K562 (cell line): ENCODE measurements around the gene ATMIN. TPM values are rescaled to one million over a fixed set of nuclear protein-coding genes. Genes with fewer than 3 reads are reported as not detected.

Experiments used
- ARHGAP35 ChIP-seq: fragments of 450-650 bp; IDR thresholded peaks from 2 replicates; pipeline ENCODE4 v1.6.1; 2018; ENCODE audit not compliant: partially characterized antibody
- CAMTA2 ChIP-seq: fragments of 250-450 bp; sonication (Bioruptor Pico); conservative IDR thresholded peaks from 2 replicates; pipeline ENCODE4 v1.5.1; 2022
- CBX5 ChIP-seq: IDR thresholded peaks from 2 replicates; pipeline ENCODE4 v1.6.1; 2014; ENCODE audit warnings: low read depth, borderline replicate concordance
- FOXK1 ChIP-seq: sonication (generic); formaldehyde crosslinking; IDR thresholded peaks from 2 replicates; pipeline ENCODE4 v1.8.0; 2022; ENCODE audit warnings: missing genetic modification reagents, mild to moderate bottlenecking, borderline replicate concordance
- FOXM1 ChIP-seq, 2 experiments: fragments of 450-650 bp in 1 of 2; sonication (generic) in 1 of 2; formaldehyde crosslinking in 1 of 2; IDR thresholded peaks; 2 replicates each; pipeline versions ENCODE4 v1.6.1 to v1.9.0; 2017 to 2022; ENCODE audit warnings: low read depth in 2 of 2, mild to moderate bottlenecking in 2 of 2, missing genetic modification reagents in 1 of 2, moderate library complexity in 1 of 2
- KDM1A ChIP-seq, 2 experiments: fragments of 450-650 bp; IDR thresholded peaks; 2 replicates each; pipeline ENCODE4 v1.6.1; 2016; ENCODE audit warnings: mild to moderate bottlenecking in 2 of 2
- KDM4B ChIP-seq, 2 experiments: fragments of 450-650 bp in 1 of 2; sonication (generic) in 1 of 2; IDR thresholded peaks; 2 replicates each; pipeline ENCODE4 v1.6.1; 2016 to 2017; ENCODE audit warnings: borderline replicate concordance in 2 of 2, antibody characterized with exemption in 1 of 2, low read depth in 1 of 2, mild to moderate bottlenecking in 1 of 2
- NR3C1 ChIP-seq: sonication (generic); formaldehyde crosslinking; IDR thresholded peaks from 2 replicates; pipeline ENCODE4 v1.8.1; 2022; ENCODE audit warnings: missing genetic modification reagents
- RBFOX2 ChIP-seq: fragments of 200-400 bp; formaldehyde crosslinking; IDR thresholded peaks from 2 replicates; pipeline ENCODE4 v1.6.1; 2017; ENCODE audit warnings: low read depth, mild to moderate bottlenecking, low read length, moderate library complexity
- SMC3 ChIP-seq: conservative IDR thresholded peaks from 2 replicates; pipeline ENCODE4 v1.6.1; 2011; ENCODE audit warnings: low read depth, low read length, improper control_type of control experiment; ENCODE audit not compliant: insufficient read depth
- THAP12 ChIP-seq: fragments of 250-450 bp; sonication (Bioruptor Pico); IDR thresholded peaks from 2 replicates; pipeline ENCODE4 v1.9.0; 2021; ENCODE audit warnings: mild to moderate bottlenecking, inconsistent platforms
- YY1 ChIP-seq, 3 experiments: IDR thresholded peaks; 2 replicates each; pipeline ENCODE4 v1.6.1; 2011; ENCODE audit warnings: low read length in 2 of 3, mild to moderate bottlenecking in 2 of 3, moderate library complexity in 2 of 3, borderline replicate concordance in 1 of 3, control low read depth in 1 of 3, low read depth in 1 of 3; ENCODE audit not compliant: insufficient read depth in 3 of 3, insufficient replicate concordance in 2 of 3, control insufficient read depth in 1 of 3, insufficient read length in 1 of 3; ENCODE audit errors: extremely low read depth in 1 of 3
- ZBTB43 ChIP-seq: sonication (generic); formaldehyde crosslinking; IDR thresholded peaks from 2 replicates; pipeline ENCODE4 v1.8.0; 2023; ENCODE audit warnings: mild to moderate bottlenecking, missing genetic modification reagents
- ZBTB49 ChIP-seq: sonication (generic); formaldehyde crosslinking; IDR thresholded peaks from 2 replicates; pipeline ENCODE4 v1.8.0; 2022; ENCODE audit warnings: missing genetic modification reagents, mild to moderate bottlenecking, borderline replicate concordance
- ZFP30 ChIP-seq: fragments of 250-450 bp; sonication (Bioruptor Pico); IDR thresholded peaks from 2 replicates; pipeline ENCODE4 v1.8.0; 2022; ENCODE audit warnings: moderate library complexity, mild to moderate bottlenecking, inconsistent platforms, borderline replicate concordance
- ZNF165 ChIP-seq: fragments of 250-450 bp; sonication (Bioruptor Pico); IDR thresholded peaks from 2 replicates; pipeline ENCODE4 v1.4.0; 2020; ENCODE audit warnings: borderline replicate concordance
- ZNF253 ChIP-seq: fragments of 250-450 bp; sonication (Bioruptor Pico); conservative IDR thresholded peaks from 2 replicates; pipeline ENCODE4 v1.6.1; 2021; ENCODE audit warnings: mild to moderate bottlenecking
- ZNF274 ChIP-seq: IDR thresholded peaks from 2 replicates; pipeline ENCODE4 v1.6.1; 2011; ENCODE audit warnings: low read depth, mild to moderate bottlenecking, low read length, moderate library complexity, borderline replicate concordance
- ZNF561 ChIP-seq: fragments of 450-650 bp; formaldehyde crosslinking; conservative IDR thresholded peaks from 2 replicates; pipeline ENCODE4 v1.4.0; 2020; ENCODE audit warnings: mild to moderate bottlenecking, moderate library complexity
- ZSCAN32 ChIP-seq: fragments of 450-650 bp; formaldehyde crosslinking; IDR thresholded peaks from 2 replicates; pipeline ENCODE4 v1.4.0; 2020; ENCODE audit warnings: mild to moderate bottlenecking, moderate library complexity
- polyA plus RNA-seq, 8 experiments: library from polyadenylated mRNA; depleted of rRNA in 4 of 8; stranded (reverse) in 5 of 8; unstranded in 3 of 8; fragments of >200 nt; fragmentation: Nextera tagmentation in 2 of 8; fragmentation: Illumina TruSeq in 1 of 8; extraction: Ambion mirVana in 2 of 8; extraction: Trizol in 1 of 8; gene quantifications; 2 replicates each; pipeline versions ENCODE4 v1.2.1 to v1.2.3, GENCODE V29; 2011 to 2014; ENCODE audit warnings: inconsistent platforms in 1 of 8, missing spikeins in 1 of 8
- total RNA-seq, 7 experiments: library from RNA; depleted of rRNA in 6 of 7; stranded (reverse); fragments of >200 nt in 6 of 7; fragmentation: Illumina TruSeq in 2 of 7; extraction: Trizol in 2 of 7; gene quantifications; 2 replicates each; pipeline versions ENCODE4 v1.2.1 to v1.2.3, GENCODE V29; 2011 to 2021; ENCODE audit warnings: low replicate concordance in 1 of 7

The ATMIN gene
- total and polyA plus RNA-seq, 9 of the 15 experiments (the other 6 are each of a cell fraction or from before 2014, with no cell fraction given): 6.7 to 40.9 (median 23.4) TPM

GRCh38 chr16:81077076-81077940, 41.7 kb downstream of the ATMIN start, which contains the start of gene C16orf46 (continued):
- TF ChIP-seq FOXM1 (IDR thresholded peaks at IDR 0.05; ENCODE audit: low read depth) (no peak), FOXM1 (CRISPR knock-in tag; IDR thresholded peaks at IDR 0.05; ENCODE audit: low read depth) (no peak), ZNF165 (no peak), ARHGAP35 (no peak), CBX5 (no peak), ZFP30 (CRISPR knock-in tag) (no peak), ZNF253 (no peak), CAMTA2 (CRISPR knock-in tag) (peak; percentile 63; the same call in 1 of the 2 replicates), KDM1A (IDR thresholded peaks at IDR 0.05) (no peak), RBFOX2 (peak; percentile 97), ZSCAN32 (CRISPR knock-in tag) (peak; percentile 40; the same call in 1 of the 2 replicates), ZBTB43 (CRISPR knock-in tag) (0 out of 2 replicates have a peak, but pooled peaks have one; percentile 78), ZNF274 (no peak), NR3C1 (CRISPR knock-in tag) (no peak), THAP12 (CRISPR knock-in tag) (peak; percentile 57; the same call in 1 of the 2 replicates), ZNF561 (0 out of 2 replicates have a peak, but pooled peaks have one; percentile 32), KDM4B (IDR thresholded peaks at IDR 0.05; ENCODE audit: borderline replicate concordance in 2 of 2, low read depth in 1 of 2) (peak in 1 of 2 experiments; percentile 50; a peak in 1 of 4 replicates), FOXK1 (CRISPR knock-in tag) (0 out of 2 replicates have a peak, but pooled peaks have one; percentile 41), YY1 (IDR thresholded peaks at IDR 0.05; ENCODE audit: borderline replicate concordance in 1 of 3, control insufficient read depth in 1 of 3, extremely low read depth in 1 of 3, insufficient read depth in 3 of 3, insufficient read length in 1 of 3, insufficient replicate concordance in 2 of 3, low read depth in 1 of 3, low read length in 2 of 3) (peak in 1 of 3 experiments; percentile 70), ZBTB49 (CRISPR knock-in tag) (no peak), SMC3 (no peak)
